Thymus (tissue), 11 donors: ENCODE measurements around the gene VPS13C. TPM values are rescaled to one million over a fixed set of nuclear protein-coding genes. Genes with fewer than 3 reads are reported as not detected.

ENCODE experiments used
- DNase-seq, 9 donors: peaks; one replicate each; pipeline ENCODE4 v3.0.0-alpha.2; 2013; ENCODE audit warnings: low spot score in 9 of 9, low read depth in 6 of 9, missing footprints in 1 of 9
- H3K27ac ChIP-seq, 2 donors: one replicate each; pipeline ENCODE4 v1.5.1; 2013; ENCODE audit warnings: control low read depth in 1 of 2, low read depth in 1 of 2, low read length in 1 of 2, mild to moderate bottlenecking in 1 of 2, moderate library complexity in 1 of 2
- H3K27me3 ChIP-seq, 2 donors: one replicate each; pipeline ENCODE4 v1.5.1; 2013; ENCODE audit warnings: low read length in 1 of 2; ENCODE audit not compliant: control insufficient read depth in 2 of 2, insufficient read depth in 1 of 2
- H3K36me3 ChIP-seq, 2 donors: one replicate each; pipeline ENCODE4 v1.5.1; 2013; ENCODE audit warnings: low read length in 1 of 2, mild to moderate bottlenecking in 1 of 2, moderate library complexity in 1 of 2; ENCODE audit not compliant: control insufficient read depth in 2 of 2, insufficient read depth in 2 of 2
- H3K4me1 ChIP-seq, 2 donors: one replicate each; pipeline ENCODE4 v1.5.1; 2013; ENCODE audit warnings: low read length in 2 of 2; ENCODE audit not compliant: control insufficient read depth in 2 of 2, insufficient read depth in 2 of 2
- H3K4me3 ChIP-seq, 2 donors: one replicate each; pipeline ENCODE4 v1.5.1; 2013; ENCODE audit warnings: low read length in 2 of 2, control low read depth in 1 of 2, mild to moderate bottlenecking in 1 of 2
- H3K9me3 ChIP-seq, 2 donors: one replicate each; pipeline ENCODE4 v1.5.1; 2013; ENCODE audit warnings: low read length in 1 of 2, mild to moderate bottlenecking in 1 of 2; ENCODE audit not compliant: control insufficient read depth in 2 of 2, insufficient read depth in 1 of 2
- WGBS: extraction: QIAGEN DNeasy Blood & Tissue Kit; methylation state at CpG from one replicate; pipeline ENCODE4 v1.1.7; 2013; 5-methylcytosine and 5-hydroxymethylcytosine counted together
- polyA plus RNA-seq: library from polyadenylated mRNA; stranded (reverse); fragments of 200-250 nt; gene quantifications from one replicate; pipeline ENCODE4 v1.2.3, GENCODE V29; 2013
- total RNA-seq: library from RNA; stranded (reverse); fragments of 120-200 nt; gene quantifications from one replicate; pipeline ENCODE4 v1.2.4, GENCODE V29; 2013
- donor health status: healthy.

The VPS13C gene
- total and polyA plus RNA-seq, 2 donors, result 38.1 to 50.9 TPM

- H3K36me3 ChIP-seq, result peaks cover 12 to 25% of the 10 kb centered on the region in 2 donors
- H3K4me3 ChIP-seq, result no peak overlapping the region
- H3K27me3 ChIP-seq, result no peaks in the 10 kb centered on the region
Observed at GRCh38 chr15:61910839-61911369, 149.3 kb downstream of the VPS13C start.

DNA sequence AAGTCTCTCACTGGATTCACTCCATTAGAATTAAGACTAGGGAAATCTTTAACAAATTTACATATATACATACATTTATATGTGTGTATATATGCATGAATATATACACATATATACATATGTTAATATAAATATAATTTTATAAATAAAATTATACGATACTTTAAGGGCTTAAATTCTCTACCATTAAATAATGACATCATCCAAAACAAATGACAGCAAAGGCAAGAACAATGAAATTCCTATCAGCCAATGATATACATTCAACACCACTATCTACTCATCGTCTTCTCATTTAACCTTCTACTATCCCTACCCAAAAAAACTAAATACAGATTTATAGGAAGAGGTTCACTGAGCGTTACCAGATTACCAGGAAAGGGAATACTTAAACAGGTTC, 152.0 kb downstream of the VPS13C start:
- H3K27ac ChIP-seq, result no peak overlapping the region
- peaks cover 3 to 16% of the 10 kb centered on the region in 2 donors for H3K36me3 ChIP-seq

More at GRCh38 chr15:61910839-61911369, 149.3 kb downstream of the VPS13C start:
- H3K4me1 ChIP-seq, result no peaks in the 10 kb centered on the region
- no peak overlapping the region for H3K27ac ChIP-seq
- no peaks in the 10 kb centered on the region for H3K9me3 ChIP-seq
- DNase-seq, result no peak

GRCh38 chr15:61907753-61908086, 152.5 kb downstream of the VPS13C start:
- 96% methylated on average over 1 of the region's 1 CpG for WGBS
- Histone ChIP-seq H3K36me3 (peaks cover 3 to 14% of the 10 kb centered on the region in 2 donors), H3K9me3 (no peaks in the 10 kb centered on the region), H3K27me3 (no peaks in the 10 kb centered on the region), H3K4me1 (no peaks in the 10 kb centered on the region), H3K4me3 (no peak overlapping the region), H3K27ac (no peak overlapping the region)
- no peak for DNase-seq

More for the DNA sequence above, 152.0 kb downstream of the VPS13C start:
- 98% methylated on average over 3 of the region's 3 CpGs for WGBS
- Histone ChIP-seq H3K4me3 (no peak overlapping the region), H3K27me3 (no peaks in the 10 kb centered on the region), H3K4me1 (no peaks in the 10 kb centered on the region), H3K9me3 (no peaks in the 10 kb centered on the region)
- no peak for DNase-seq

GRCh38 chr15:61906961-61907752, 153.1 kb downstream of the VPS13C start:
- Histone ChIP-seq H3K27ac (no peak overlapping the region), H3K9me3 (no peaks in the 10 kb centered on the region), H3K36me3 (peaks cover 3 to 14% of the 10 kb centered on the region in 2 donors), H3K27me3 (no peaks in the 10 kb centered on the region), H3K4me1 (no peaks in the 10 kb centered on the region), H3K4me3 (no peak overlapping the region)
- DNase-seq, result no peak
- 94% methylated on average over 4 of the region's 4 CpGs for WGBS

GRCh38 chr15:61893146-61893545, 167.1 kb downstream of the VPS13C start:
- no peaks in the 10 kb centered on the region for H3K27me3 ChIP-seq
- H3K9me3 ChIP-seq, result no peaks in the 10 kb centered on the region
- DNase-seq, result no peak
- peaks cover 6% of the 10 kb centered on the region in 2 donors for H3K36me3 ChIP-seq
- no peak overlapping the region for H3K4me3 ChIP-seq
- no peaks in the 10 kb centered on the region for H3K4me1 ChIP-seq
- H3K27ac ChIP-seq, result no peak overlapping the region

DNA sequence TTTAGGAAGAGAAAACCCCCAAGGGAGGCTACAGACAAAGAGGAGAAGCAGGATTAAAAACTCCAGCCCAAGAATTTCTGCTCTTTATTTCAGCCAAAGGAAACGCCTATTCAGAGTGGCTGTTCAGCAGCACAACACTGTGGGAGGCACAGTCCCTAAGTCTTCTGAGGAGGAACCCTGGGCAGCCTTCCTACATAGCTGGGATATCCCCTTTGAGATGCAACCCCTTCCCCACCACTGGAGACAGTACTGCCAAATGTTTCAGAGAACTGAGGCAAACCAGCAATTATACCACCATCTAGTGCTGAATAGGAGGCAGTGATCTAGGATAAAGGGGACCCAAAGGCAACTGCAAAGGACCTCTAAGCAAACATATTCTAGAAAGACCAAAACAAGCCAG, 168.1 kb downstream of the VPS13C start:
- Histone ChIP-seq H3K27me3 (no peaks in the 10 kb centered on the region), H3K4me3 (no peak overlapping the region), H3K9me3 (no peaks in the 10 kb centered on the region), H3K36me3 (peaks cover 6% of the 10 kb centered on the region in 2 donors), H3K27ac (no peak overlapping the region), H3K4me1 (no peaks in the 10 kb centered on the region)
- WGBS, result 100% methylated on average over 1 of the region's 1 CpG
- DNase-seq, result no peak

GRCh38 chr15:61890106-61890505, 170.1 kb downstream of the VPS13C start:
- H3K27ac ChIP-seq, result no peak overlapping the region
- over 99% methylated on average over 2 of the region's 2 CpGs for WGBS
- no peaks in the 10 kb centered on the region for H3K27me3 ChIP-seq
- peaks cover 6% of the 10 kb centered on the region in 2 donors for H3K36me3 ChIP-seq
- no peak overlapping the region for H3K4me3 ChIP-seq
- no peak for DNase-seq
- no peaks in the 10 kb centered on the region for H3K4me1 ChIP-seq
- H3K9me3 ChIP-seq, result no peaks in the 10 kb centered on the region

GRCh38 chr15:61889706-61890105, 170.5 kb downstream of the VPS13C start:
- no peaks in the 10 kb centered on the region for H3K4me1 ChIP-seq
- no peaks in the 10 kb centered on the region for H3K27me3 ChIP-seq
- no peak overlapping the region for H3K4me3 ChIP-seq
- no peak for DNase-seq
- H3K27ac ChIP-seq, result no peak overlapping the region
- no peaks in the 10 kb centered on the region for H3K9me3 ChIP-seq
- peaks cover 6% of the 10 kb centered on the region in 2 donors for H3K36me3 ChIP-seq
- 98% methylated on average over 3 of the region's 3 CpGs for WGBS

DNA sequence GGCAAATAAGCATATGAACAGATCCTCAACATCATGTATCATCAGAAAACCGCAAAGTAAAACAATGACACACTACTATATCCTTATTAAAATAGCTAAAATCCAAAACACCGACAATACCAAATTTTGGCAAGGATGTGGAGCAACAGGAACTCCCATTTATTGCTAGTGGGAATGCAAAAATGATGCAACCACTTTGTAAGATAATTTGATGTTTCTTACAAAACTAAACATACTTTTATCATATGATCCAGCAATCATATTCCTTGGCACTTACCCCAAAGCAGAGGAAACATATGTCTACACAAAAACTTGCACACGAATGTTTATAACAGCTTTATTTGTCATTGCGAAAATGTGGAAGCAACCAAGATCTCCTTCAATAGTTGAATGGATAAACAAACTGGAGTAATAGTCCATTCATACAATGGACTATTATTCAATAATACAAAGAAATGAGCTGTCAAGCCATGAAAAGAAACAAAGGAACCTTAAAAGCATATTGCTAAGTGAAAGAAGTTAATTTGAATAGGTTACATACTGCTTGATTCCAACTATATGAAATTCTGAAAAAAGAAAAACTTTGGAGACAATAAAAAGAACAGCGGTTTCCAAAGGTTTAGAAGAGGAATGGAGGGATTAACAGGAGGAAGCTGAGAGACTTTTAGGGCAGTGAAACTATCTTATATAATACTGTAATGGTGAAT, 172.0 kb downstream of the VPS13C start:
- Histone ChIP-seq H3K27ac (no peak overlapping the region), H3K9me3 (no peaks in the 10 kb centered on the region), H3K27me3 (no peaks in the 10 kb centered on the region), H3K4me1 (no peaks in the 10 kb centered on the region), H3K4me3 (no peak overlapping the region), H3K36me3 (peaks cover 6% of the 10 kb centered on the region in 2 donors)
- DNase-seq, result no peak
- 99% methylated on average over 5 of the region's 5 CpGs for WGBS
